NT2/D1 (cell line): ENCODE data around the gene FBLIM1.

Experiments used
- YY1 ChIP-seq: IDR thresholded peaks from 2 replicates; pipeline ENCODE4 v1.6.1; 2011; ENCODE audit not compliant: insufficient read length, insufficient read depth
- ZNF274 ChIP-seq: IDR thresholded peaks from 2 replicates; pipeline ENCODE4 v1.6.1; 2011; ENCODE audit warnings: mild to moderate bottlenecking, low read depth, low read length

- no peak for TF ChIP-seq YY1
- no peak for TF ChIP-seq ZNF274
These were observed 76.7 kb downstream of the FBLIM1 start for GRCh38 chr1:15835205-15835740.
